SJSA1 (cell line): ENCODE data around the gene TXN. TPM values are rescaled to one million over a fixed set of nuclear protein-coding genes. Genes with fewer than 3 reads are reported as not detected.
"Not testable (repeated sequence)": the region's sequence is repeated elsewhere in the genome, so short reads cannot be mapped to it uniquely, and the experiment has no call there.

Source experiments
- DNase-seq, 2 experiments: peaks; one replicate each; pipeline ENCODE4 v3.0.0-alpha.2; 2015 to 2020; ENCODE audit warnings: low spot score in 2 of 2, low read depth in 1 of 2
- H3K27ac ChIP-seq: fragments of 250-450 bp; sonication (Bioruptor Pico); 2 replicates; pipeline ENCODE4 v1.5.1; 2020; ENCODE audit warnings: mild to moderate bottlenecking, moderate library complexity
- H3K27me3 ChIP-seq: fragments of 250-450 bp; sonication (Bioruptor Pico); replicated peaks from 2 replicates; pipeline ENCODE4 v1.5.1; 2020; ENCODE audit warnings: mild to moderate bottlenecking, moderate library complexity
- H3K36me3 ChIP-seq: fragments of 250-450 bp; sonication (Bioruptor Pico); 2 replicates; pipeline ENCODE4 v1.5.1; 2020; ENCODE audit warnings: mild to moderate bottlenecking
- H3K4me1 ChIP-seq: fragments of 250-450 bp; sonication (Bioruptor Pico); replicated peaks from 2 replicates; pipeline ENCODE4 v1.6.1; 2021; ENCODE audit warnings: mild to moderate bottlenecking
- H3K4me3 ChIP-seq: fragments of 250-450 bp; sonication (Bioruptor Pico); 2 replicates; pipeline ENCODE4 v1.5.1; 2020; ENCODE audit warnings: mild to moderate bottlenecking
- H3K9me3 ChIP-seq: fragments of 250-450 bp; sonication (Bioruptor Pico); replicated peaks from 2 replicates; pipeline ENCODE4 v1.5.1; 2020; ENCODE audit warnings: mild to moderate bottlenecking
- total RNA-seq: library from RNA; depleted of rRNA; stranded (reverse); fragments of >200 nt; shearing (Covaris generic); gene quantifications from 2 replicates; pipeline ENCODE4 v1.2.3, GENCODE V29; 2014

The TXN gene
- total RNA-seq, 1 experiment from 2014 or later = 246 TPM

DNA sequence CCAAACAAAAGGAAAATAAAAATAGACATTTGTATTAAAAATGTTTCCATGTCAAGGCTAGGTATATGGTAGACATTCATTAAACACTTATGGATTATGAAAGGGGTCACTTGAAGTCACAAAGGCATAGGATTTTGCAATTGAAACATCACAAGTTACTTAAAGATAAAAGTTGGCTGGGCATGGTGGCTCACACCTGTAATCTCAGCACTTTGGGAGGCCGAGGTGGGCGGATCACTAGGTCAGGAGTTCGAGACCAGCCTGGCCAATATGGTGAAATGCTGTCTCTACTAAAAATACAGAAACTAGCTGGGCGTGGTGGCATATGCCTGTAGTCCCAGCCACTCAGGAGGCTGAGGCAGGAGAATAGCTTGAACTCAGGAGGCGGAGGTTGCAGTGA is 4.5 kb downstream of the TXN start:
- H3K36me3 ChIP-seq = peaks cover 49% of the 10 kb centered on the region
- not testable (repeated sequence) for H3K9me3 ChIP-seq, H3K4me3 ChIP-seq, DNase-seq, H3K27me3 ChIP-seq, H3K27ac ChIP-seq
- H3K4me1 ChIP-seq = peaks cover 17% of the 10 kb centered on the region

- peaks cover 50% of the 10 kb centered on the region for H3K36me3 ChIP-seq
- H3K4me3 ChIP-seq = no peak overlapping the region
- no peaks in the 10 kb centered on the region for H3K27me3 ChIP-seq
- H3K9me3 ChIP-seq = no peaks in the 10 kb centered on the region
- peaks cover 15% of the 10 kb centered on the region for H3K4me1 ChIP-seq
- no peak for DNase-seq
- H3K27ac ChIP-seq = no peak overlapping the region
Observed at GRCh38 chr9:110251212-110251611, 5.1 kb downstream of the TXN start.

- H3K27me3 ChIP-seq = no peaks in the 10 kb centered on the region
- no peak overlapping the region for H3K4me3 ChIP-seq
- no peaks in the 10 kb centered on the region for H3K9me3 ChIP-seq
- no peak for DNase-seq
- no peak overlapping the region for H3K27ac ChIP-seq
- peaks cover 50% of the 10 kb centered on the region for H3K36me3 ChIP-seq
- H3K4me1 ChIP-seq = peaks cover 10% of the 10 kb centered on the region
Observed at GRCh38 chr9:110249603-110250002, 6.7 kb downstream of the TXN start.

DNA sequence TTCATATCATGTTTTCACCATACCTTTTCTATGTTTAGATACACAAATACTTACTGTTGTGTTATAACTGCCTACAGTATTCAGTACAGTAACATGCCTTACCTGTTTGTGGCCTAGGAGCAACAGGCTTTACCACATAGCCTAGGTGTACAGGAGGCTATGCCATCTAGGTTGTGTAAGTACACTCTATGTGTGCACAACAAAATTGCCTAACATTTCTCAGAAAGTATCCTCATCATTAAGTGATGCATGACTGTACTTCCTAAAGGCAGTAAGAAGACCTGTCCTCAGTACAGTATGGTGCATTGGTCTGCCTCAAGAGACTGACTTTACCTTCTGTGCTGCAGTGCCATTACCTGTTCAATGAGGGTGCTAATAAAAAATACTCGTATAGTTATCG is 7.9 kb downstream of the TXN start:
- no peaks in the 10 kb centered on the region for H3K9me3 ChIP-seq
- DNase-seq = no peak
- no peak overlapping the region for H3K4me3 ChIP-seq
- no peaks in the 10 kb centered on the region for H3K27me3 ChIP-seq
- H3K36me3 ChIP-seq = peaks cover 58% of the 10 kb centered on the region
- H3K27ac ChIP-seq = no peak overlapping the region
- peaks cover 9% of the 10 kb centered on the region for H3K4me1 ChIP-seq

- Histone ChIP-seq H3K4me1 (no peaks in the 10 kb centered on the region), H3K4me3 (no peak overlapping the region), H3K27me3 (no peaks in the 10 kb centered on the region), H3K36me3 (peaks cover 67% of the 10 kb centered on the region), H3K9me3 (no peaks in the 10 kb centered on the region), H3K27ac (no peak overlapping the region)
- no peak for DNase-seq
Observed at GRCh38 chr9:110246214-110246613, 10.1 kb downstream of the TXN start.

GRCh38 chr9:110244616-110245015 is 11.7 kb downstream of the TXN start:
- H3K4me3 ChIP-seq = no peak overlapping the region
- H3K9me3 ChIP-seq = no peaks in the 10 kb centered on the region
- H3K27ac ChIP-seq = no peak overlapping the region
- H3K4me1 ChIP-seq = no peaks in the 10 kb centered on the region
- no peak for DNase-seq
- H3K27me3 ChIP-seq = no peaks in the 10 kb centered on the region
- H3K36me3 ChIP-seq = peaks cover 51% of the 10 kb centered on the region

GRCh38 chr9:110241858-110242321 is 14.4 kb downstream of the TXN start:
- Histone ChIP-seq H3K9me3 (no peaks in the 10 kb centered on the region), H3K27ac (no peak overlapping the region), H3K4me1 (no peaks in the 10 kb centered on the region), H3K36me3 (peaks cover 31% of the 10 kb centered on the region), H3K4me3 (no peak overlapping the region), H3K27me3 (no peaks in the 10 kb centered on the region)
- no peak for DNase-seq

- Histone ChIP-seq H3K27ac (no peak overlapping the region), H3K27me3 (no peaks in the 10 kb centered on the region), H3K4me3 (no peak overlapping the region), H3K9me3 (no peaks in the 10 kb centered on the region), H3K36me3 (peaks cover 26% of the 10 kb centered on the region), H3K4me1 (no peaks in the 10 kb centered on the region)
- no peak for DNase-seq
Observed at GRCh38 chr9:110241260-110241857, 14.9 kb downstream of the TXN start.

GRCh38 chr9:110240198-110240597 is 16.1 kb downstream of the TXN start:
- Histone ChIP-seq H3K4me1 (no peaks in the 10 kb centered on the region), H3K4me3 (no peak overlapping the region), H3K27ac (no peak overlapping the region), H3K36me3 (peaks cover 23% of the 10 kb centered on the region), H3K9me3 (no peaks in the 10 kb centered on the region), H3K27me3 (no peaks in the 10 kb centered on the region)
- DNase-seq = no peak

DNA sequence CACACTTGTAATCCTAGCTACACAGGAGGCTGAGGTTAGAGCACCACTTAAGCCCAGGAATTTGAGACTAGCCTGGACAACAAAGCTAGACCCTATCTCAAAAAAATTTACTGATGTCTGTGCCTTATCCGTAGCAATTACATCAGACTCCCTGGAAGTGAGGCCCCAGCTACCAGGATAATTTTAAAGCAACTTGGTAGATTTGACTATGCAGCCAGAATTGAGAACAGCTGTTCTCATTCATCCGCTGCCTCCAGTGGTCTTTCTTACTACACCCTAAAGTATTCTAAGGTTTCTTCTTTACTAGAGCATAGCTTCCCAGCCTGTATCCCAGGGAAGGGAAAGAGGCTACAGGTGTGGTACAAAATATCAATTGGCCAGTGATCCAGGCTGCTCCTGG is 28.0 kb downstream of the TXN start:
- H3K27ac ChIP-seq = no peak overlapping the region
- no peaks in the 10 kb centered on the region for H3K9me3 ChIP-seq
- H3K36me3 ChIP-seq = no peaks in the 10 kb centered on the region
- H3K27me3 ChIP-seq = peaks cover 15% of the 10 kb centered on the region; the same call in 1 of the 2 replicates
- H3K4me3 ChIP-seq = no peak overlapping the region
- H3K4me1 ChIP-seq = no peaks in the 10 kb centered on the region
- no peak for DNase-seq

- Histone ChIP-seq H3K4me3 (no peak overlapping the region), H3K9me3 (no peaks in the 10 kb centered on the region), H3K27ac (no peak overlapping the region), H3K4me1 (no peaks in the 10 kb centered on the region), H3K36me3 (no peaks in the 10 kb centered on the region), H3K27me3 (peaks cover 15% of the 10 kb centered on the region; the same call in 1 of the 2 replicates)
- DNase-seq = no peak
Observed at GRCh38 chr9:110224583-110224982, 31.7 kb downstream of the TXN start.

DNA sequence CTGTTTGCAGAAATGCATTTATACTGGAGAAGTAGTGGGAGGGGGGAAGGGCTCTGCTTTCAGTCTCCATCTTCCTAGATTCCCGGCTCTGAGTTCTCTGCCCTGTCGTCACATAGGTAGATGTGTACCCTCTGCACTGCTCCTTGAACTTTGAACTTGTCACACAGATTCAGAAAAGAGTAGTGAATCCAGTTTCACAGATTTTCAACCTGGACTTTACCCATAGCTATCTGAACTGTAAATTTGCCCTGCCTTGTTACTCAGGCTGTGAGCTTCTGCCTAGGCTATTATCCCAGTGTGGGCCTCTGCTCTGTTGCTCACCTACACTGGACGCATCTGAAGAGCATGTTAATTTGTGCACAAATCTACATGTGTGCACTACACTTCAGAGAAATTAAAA is 35.5 kb downstream of the TXN start:
- Histone ChIP-seq H3K9me3 (no peaks in the 10 kb centered on the region), H3K27me3 (peaks cover 6% of the 10 kb centered on the region; the same call in 1 of the 2 replicates), H3K27ac (no peak overlapping the region), H3K4me1 (no peaks in the 10 kb centered on the region), H3K4me3 (no peak overlapping the region), H3K36me3 (no peaks in the 10 kb centered on the region)
- DNase-seq = no peak

- no peak overlapping the region for H3K4me3 ChIP-seq
Observed at GRCh38 chr9:110217656-110218099, 38.6 kb downstream of the TXN start.

DNA sequence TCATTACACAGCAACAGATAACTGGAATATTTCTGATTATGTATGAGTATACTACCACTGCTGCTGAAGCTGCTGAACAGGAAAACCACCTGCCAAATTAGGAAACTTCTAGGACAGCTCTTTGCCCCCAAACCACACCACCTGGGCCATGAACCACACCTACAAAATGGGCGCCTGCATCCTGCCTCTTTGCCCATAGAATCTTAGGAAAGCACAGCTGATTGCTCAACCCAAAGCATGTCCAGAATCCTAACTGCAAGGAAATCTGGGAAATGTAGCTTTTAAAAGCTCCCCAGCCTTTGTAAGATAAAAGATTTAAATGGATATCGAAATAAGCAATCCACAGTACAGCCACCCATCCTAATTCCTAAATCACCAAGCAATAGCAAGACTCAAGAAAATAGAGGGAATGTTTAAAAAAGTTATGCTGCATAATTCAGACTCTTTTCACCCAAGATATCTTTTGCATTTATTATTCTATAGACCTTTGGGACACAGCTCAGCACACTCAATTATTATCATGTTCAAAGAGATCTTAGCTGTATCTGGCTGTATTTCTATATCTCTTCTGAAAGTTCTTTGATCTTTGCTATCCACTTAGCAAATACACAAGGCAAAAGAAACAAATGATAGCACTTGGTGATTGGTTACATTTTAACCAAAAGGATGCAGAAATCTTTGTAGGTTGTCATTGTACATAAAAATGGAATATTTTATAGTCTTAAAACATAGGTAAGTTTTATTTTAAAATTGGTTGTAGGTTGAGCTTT is 41.5 kb downstream of the TXN start:
- H3K27me3 ChIP-seq = no peaks in the 10 kb centered on the region
- H3K27ac ChIP-seq = no peak overlapping the region
- H3K36me3 ChIP-seq = no peaks in the 10 kb centered on the region
- no peak overlapping the region for H3K4me3 ChIP-seq
- no peaks in the 10 kb centered on the region for H3K9me3 ChIP-seq
- DNase-seq = no peak
- no peaks in the 10 kb centered on the region for H3K4me1 ChIP-seq

More at GRCh38 chr9:110217656-110218099, 38.6 kb downstream of the TXN start:
- Histone ChIP-seq H3K27ac (no peak overlapping the region), H3K27me3 (no peaks in the 10 kb centered on the region), H3K36me3 (no peaks in the 10 kb centered on the region), H3K9me3 (no peaks in the 10 kb centered on the region), H3K4me1 (no peaks in the 10 kb centered on the region)
- peak in 1 of 2 experiments; percentile 49 for DNase-seq
